ENCODE data around the gene GPATCH2. TPM values are rescaled to one million over a fixed set of nuclear protein-coding genes. Genes with fewer than 3 reads are reported as not detected.
"Not testable (repeated sequence)": the region's sequence is repeated elsewhere in the genome, so short reads cannot be mapped to it uniquely, and the experiment has no call there.

The GPATCH2 gene
- total RNA-seq, 1 experiment from 2014 or later, result 11.2 TPM

DNA sequence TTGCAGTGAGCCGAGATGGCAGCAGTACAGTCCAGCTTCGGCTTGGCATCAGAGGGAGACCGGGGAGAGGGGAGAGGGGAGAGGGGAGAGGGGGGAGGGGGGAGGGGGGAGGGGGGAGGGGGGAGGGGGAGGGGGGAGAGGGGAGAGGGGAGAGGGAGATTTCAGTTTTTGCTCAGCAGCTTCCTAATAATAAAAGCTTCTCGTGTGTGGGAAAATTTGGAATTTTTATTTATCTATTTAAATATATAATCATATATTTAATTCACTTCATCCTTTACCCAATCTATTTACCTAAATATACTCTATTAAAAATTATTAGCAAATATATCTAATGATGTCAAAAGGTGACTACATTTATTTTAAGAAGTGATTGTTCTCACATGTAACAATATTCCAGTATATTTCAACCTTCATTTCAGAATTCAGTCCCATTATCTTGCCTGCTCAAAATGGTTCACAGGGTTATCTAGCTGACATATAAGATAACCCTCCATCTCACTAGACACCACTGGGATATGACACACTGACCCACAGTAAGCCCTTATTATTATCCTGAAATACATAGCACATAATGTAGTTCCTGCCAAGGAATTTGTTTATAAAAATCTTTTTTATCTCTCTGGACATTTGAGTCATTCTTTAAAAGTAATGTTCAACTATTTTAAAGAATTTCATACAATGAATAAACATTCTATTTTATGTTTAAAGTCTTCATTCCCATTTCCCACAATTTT lies 105.9 kb downstream of the GPATCH2 start:
- no peak for ATAC-seq
- BruUV-seq (replicated peaks), result no TSS peak
- Histone ChIP-seq H3K27ac (ENCODE audit: low read length) (no peak overlapping the region), H3K9me3 (ENCODE audit: control insufficient read depth, insufficient read depth, low read depth, low read length) (no peaks in the 10 kb centered on the region), H3K4me1 (ENCODE audit: control insufficient read depth, insufficient read depth, low read length) (no peaks in the 10 kb centered on the region), H3K27me3 (ENCODE audit: control insufficient read depth, insufficient read depth, low read length) (no peaks in the 10 kb centered on the region), H3K4me3 (ENCODE audit: low read depth in 2 of 2, low read length in 2 of 2) (no peak overlapping the region), H3K36me3 (ENCODE audit: control insufficient read depth, insufficient read depth, low read length) (no peaks in the 10 kb centered on the region)
- in situ Hi-C loops (cut with HindIII; ENCODE audit: low pct_unique_long_range_greater_than_20kb, low sequenced_read_pairs), result no loop called here
- intact Hi-C loops (cut with micrococcal nuclease; ENCODE audit: unreplicated experiment), result no loop called here
- TF ChIP-seq, protein P1, sequence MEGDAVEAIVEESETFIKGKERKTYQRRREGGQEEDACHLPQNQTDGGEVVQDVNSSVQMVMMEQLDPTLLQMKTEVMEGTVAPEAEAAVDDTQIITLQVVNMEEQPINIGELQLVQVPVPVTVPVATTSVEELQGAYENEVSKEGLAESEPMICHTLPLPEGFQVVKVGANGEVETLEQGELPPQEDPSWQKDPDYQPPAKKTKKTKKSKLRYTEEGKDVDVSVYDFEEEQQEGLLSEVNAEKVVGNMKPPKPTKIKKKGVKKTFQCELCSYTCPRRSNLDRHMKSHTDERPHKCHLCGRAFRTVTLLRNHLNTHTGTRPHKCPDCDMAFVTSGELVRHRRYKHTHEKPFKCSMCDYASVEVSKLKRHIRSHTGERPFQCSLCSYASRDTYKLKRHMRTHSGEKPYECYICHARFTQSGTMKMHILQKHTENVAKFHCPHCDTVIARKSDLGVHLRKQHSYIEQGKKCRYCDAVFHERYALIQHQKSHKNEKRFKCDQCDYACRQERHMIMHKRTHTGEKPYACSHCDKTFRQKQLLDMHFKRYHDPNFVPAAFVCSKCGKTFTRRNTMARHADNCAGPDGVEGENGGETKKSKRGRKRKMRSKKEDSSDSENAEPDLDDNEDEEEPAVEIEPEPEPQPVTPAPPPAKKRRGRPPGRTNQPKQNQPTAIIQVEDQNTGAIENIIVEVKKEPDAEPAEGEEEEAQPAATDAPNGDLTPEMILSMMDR (IDR thresholded peaks at IDR 0.05), result no peak
- TF ChIP-seq POLR2AphosphoS5 (IDR thresholded peaks at IDR 0.05; ENCODE audit: low read depth, low read length) (no peak), TCF7L2 (IDR thresholded peaks at IDR 0.05; ENCODE audit: low read depth, low read length) (no peak), SIN3A (IDR thresholded peaks at IDR 0.05; ENCODE audit: borderline replicate concordance, insufficient read depth, low read depth, low read length) (no peak)
- TF ChIP-seq, protein P2, sequence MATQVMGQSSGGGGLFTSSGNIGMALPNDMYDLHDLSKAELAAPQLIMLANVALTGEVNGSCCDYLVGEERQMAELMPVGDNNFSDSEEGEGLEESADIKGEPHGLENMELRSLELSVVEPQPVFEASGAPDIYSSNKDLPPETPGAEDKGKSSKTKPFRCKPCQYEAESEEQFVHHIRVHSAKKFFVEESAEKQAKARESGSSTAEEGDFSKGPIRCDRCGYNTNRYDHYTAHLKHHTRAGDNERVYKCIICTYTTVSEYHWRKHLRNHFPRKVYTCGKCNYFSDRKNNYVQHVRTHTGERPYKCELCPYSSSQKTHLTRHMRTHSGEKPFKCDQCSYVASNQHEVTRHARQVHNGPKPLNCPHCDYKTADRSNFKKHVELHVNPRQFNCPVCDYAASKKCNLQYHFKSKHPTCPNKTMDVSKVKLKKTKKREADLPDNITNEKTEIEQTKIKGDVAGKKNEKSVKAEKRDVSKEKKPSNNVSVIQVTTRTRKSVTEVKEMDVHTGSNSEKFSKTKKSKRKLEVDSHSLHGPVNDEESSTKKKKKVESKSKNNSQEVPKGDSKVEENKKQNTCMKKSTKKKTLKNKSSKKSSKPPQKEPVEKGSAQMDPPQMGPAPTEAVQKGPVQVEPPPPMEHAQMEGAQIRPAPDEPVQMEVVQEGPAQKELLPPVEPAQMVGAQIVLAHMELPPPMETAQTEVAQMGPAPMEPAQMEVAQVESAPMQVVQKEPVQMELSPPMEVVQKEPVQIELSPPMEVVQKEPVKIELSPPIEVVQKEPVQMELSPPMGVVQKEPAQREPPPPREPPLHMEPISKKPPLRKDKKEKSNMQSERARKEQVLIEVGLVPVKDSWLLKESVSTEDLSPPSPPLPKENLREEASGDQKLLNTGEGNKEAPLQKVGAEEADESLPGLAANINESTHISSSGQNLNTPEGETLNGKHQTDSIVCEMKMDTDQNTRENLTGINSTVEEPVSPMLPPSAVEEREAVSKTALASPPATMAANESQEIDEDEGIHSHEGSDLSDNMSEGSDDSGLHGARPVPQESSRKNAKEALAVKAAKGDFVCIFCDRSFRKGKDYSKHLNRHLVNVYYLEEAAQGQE (IDR thresholded peaks at IDR 0.05; ENCODE audit: insufficient read depth in 1 of 2, low read depth in 2 of 2, low read length in 1 of 2), result no peak
- no peak for DNase-seq (ENCODE audit: low read depth, low spot score)
- ChIA-PET POLR2A (no interaction called here), CTCF (no interaction called here)

DNA sequence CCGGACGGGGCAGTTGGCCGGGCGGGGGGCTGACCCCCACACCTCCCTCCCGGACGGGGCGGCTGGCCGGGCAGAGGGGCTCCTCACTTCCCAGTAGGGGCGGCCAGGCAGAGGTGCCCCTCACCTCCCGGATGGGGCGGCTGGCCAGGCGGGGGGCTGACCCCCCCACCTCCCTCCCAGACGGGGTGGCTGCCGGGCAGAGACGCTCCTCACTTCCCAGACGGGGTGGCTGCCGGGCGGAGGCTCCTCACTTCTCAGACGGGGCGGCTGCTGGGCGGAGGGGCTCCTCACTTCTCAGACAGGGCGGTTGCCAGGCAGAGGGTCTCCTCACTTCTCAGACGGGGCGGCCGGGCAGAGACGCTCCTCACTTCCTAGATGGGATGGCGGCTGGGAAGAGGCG lies 107.0 kb downstream of the GPATCH2 start:
- ATAC-seq; H3K36me3 ChIP-seq (ENCODE audit: control insufficient read depth, insufficient read depth, low read length); BruUV-seq (replicated peaks); H3K27ac ChIP-seq (ENCODE audit: low read length); DNase-seq (ENCODE audit: low read depth, low spot score); H3K4me1 ChIP-seq (ENCODE audit: control insufficient read depth, insufficient read depth, low read length); POLR2A ChIA-PET; H3K4me3 ChIP-seq (ENCODE audit: low read depth in 2 of 2, low read length in 2 of 2); intact Hi-C loops (cut with micrococcal nuclease; ENCODE audit: unreplicated experiment); H3K27me3 ChIP-seq (ENCODE audit: control insufficient read depth, insufficient read depth, low read length); CTCF ChIA-PET; in situ Hi-C loops (cut with HindIII; ENCODE audit: low pct_unique_long_range_greater_than_20kb, low sequenced_read_pairs); H3K9me3 ChIP-seq (ENCODE audit: control insufficient read depth, insufficient read depth, low read depth, low read length): not testable (repeated sequence)

DNA sequence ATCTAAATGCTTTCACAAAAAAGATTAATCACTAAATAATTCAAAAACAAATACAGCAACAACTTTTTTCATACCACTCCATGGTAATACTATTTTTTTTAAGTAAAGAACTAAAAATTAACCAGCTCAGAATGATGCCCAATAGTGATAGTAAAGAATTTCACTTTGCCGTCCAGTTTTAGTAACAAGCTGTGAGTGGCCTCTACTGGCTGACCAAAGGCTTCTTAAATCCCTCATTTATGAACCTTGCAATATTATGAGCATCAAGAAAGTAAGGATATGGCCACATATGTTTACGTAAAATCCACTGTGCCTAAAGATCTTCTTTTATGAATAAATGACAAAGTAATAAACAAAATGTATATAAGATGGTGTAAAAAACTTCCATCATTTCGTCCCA lies 108.6 kb downstream of the GPATCH2 start:
- in situ Hi-C loops (cut with HindIII; ENCODE audit: low pct_unique_long_range_greater_than_20kb, low sequenced_read_pairs), result no loop called here
- Histone ChIP-seq H3K9me3 (ENCODE audit: control insufficient read depth, insufficient read depth, low read depth, low read length) (no peaks in the 10 kb centered on the region), H3K4me1 (ENCODE audit: control insufficient read depth, insufficient read depth, low read length) (no peaks in the 10 kb centered on the region), H3K27ac (ENCODE audit: low read length) (no peak overlapping the region), H3K27me3 (ENCODE audit: control insufficient read depth, insufficient read depth, low read length) (no peaks in the 10 kb centered on the region), H3K36me3 (ENCODE audit: control insufficient read depth, insufficient read depth, low read length) (no peaks in the 10 kb centered on the region), H3K4me3 (ENCODE audit: low read depth in 2 of 2, low read length in 2 of 2) (no peak overlapping the region)
- TF ChIP-seq, protein P2 (IDR thresholded peaks at IDR 0.05; ENCODE audit: insufficient read depth in 1 of 2, low read depth in 2 of 2, low read length in 1 of 2), result no peak
- TF ChIP-seq, protein P1 (IDR thresholded peaks at IDR 0.05), result peak; percentile 23; the same call in 1 of the 2 replicates
- DNase-seq (ENCODE audit: low read depth, low spot score) (no peak), ATAC-seq (no peak)
- intact Hi-C loops (cut with micrococcal nuclease; ENCODE audit: unreplicated experiment), result no loop called here
- BruUV-seq (replicated peaks), result no TSS peak
- ChIA-PET POLR2A (no interaction called here), CTCF (no interaction called here)
